HG03469 (cell line): ENCODE measurements around the gene ZNF207.
"Not testable (repeated sequence)": the region's sequence is repeated elsewhere in the genome, so short reads cannot be mapped to it uniquely, and the experiment has no call there.

Source experiments
- ATAC-seq: cut with Tn5 transposase; IDR thresholded peaks from one replicate; pipeline ENCODE4 v1.9.1; 2021; ENCODE audit warnings: mild to moderate bottlenecking, moderate library complexity, moderate number of reproducible peaks; ENCODE audit not compliant: unreplicated experiment

Gene ZNF207

DNA sequence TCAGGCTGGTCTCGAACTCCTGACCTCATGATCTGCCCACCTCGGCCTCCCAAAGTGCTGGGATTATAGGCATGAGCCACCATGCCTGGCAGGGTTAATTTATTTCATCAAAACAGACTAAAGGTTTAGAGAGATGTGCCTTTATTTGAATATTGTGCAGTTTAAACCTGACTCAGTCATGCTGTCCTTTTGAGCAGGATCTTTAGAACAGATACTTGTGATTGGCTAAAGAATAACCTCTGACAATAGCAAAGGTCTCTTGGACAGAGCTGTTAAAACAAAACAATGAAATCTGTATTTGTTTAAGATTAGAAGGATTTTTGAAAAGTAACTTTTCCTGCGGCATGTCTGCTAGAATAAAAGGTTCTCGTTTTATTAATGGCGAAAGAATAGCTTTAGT lies 36.0 kb downstream of the ZNF207 start:
- no peak for ATAC-seq

DNA sequence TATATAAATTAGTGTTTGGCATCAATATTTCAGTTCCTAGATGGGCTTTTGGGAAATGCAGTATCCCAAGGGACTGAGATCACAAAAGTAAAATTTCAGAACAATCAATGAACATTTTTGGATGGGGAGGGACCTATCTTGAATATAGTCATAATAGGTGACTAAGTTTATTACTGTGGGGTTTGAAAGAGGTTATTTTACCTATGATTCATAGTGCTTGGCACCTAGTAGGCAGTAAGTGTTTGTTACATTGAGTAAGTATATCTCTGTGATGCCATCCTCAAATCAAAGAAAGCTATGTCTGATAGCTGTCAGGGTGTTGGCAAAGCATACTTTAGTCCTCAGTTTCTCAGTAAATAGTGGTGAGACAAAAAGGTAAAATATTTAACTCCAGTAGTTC lies 36.9 kb downstream of the ZNF207 start:
- no peak for ATAC-seq

DNA sequence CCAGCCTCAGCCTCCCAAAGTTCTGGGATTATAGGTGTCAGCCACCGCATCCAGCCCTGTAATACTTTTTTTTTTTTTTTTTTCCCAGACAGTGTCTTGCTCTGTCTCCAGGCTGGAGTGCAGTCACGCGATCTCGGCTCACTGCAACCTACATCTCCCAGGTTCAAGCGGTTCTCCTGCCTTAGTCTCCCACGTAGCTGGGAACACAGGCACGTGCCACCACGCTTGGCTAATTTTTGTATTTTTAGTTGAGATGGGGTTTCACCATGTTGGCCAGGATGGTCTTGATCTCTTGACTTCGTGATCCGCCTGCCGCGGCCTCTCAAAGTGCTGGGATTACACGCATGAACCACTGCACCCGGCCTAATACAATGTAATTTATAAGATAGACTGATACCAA lies 38.2 kb downstream of the ZNF207 start:
- ATAC-seq, result not testable (repeated sequence)

DNA sequence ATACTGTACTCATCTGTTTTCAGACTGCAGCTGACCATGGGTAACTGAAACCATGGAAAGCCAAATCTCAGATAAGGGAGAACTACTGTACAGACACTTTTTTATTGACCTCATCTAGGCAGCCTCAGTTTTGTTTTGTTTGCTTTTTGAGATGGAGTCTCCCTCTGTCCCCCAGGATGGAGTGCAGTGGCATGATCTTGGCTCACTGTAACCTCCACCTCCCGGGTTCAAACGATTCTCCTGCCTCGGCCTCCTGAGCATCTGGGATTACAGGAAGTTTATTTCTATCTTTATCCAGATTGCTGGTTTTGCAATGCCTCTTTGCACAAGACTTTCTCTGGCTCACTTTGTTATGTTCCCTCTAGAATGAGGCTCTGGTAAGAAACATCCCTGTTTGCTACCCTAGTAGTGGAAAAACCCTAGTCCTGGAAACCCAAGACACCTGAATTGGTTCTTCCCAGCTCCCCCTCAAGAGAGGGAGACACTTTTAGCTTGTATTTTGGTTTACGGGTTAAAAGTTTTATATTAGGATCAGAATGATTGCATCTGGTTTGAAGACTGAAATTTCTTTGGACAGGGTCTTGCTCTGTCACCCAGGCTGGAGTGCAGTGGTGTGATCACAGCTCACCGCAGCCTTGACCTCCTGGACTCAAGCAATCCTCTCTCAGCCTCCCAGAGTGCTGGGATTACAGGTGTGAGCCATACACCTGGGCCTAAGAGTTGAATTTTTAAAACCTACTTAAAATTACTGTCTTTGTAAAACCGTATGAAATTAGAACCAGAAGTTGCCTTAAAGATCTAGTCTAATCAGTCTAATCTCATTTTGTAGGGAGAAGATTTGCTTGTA lies 38.9 kb downstream of the ZNF207 start:
- ATAC-seq, result no peak

DNA sequence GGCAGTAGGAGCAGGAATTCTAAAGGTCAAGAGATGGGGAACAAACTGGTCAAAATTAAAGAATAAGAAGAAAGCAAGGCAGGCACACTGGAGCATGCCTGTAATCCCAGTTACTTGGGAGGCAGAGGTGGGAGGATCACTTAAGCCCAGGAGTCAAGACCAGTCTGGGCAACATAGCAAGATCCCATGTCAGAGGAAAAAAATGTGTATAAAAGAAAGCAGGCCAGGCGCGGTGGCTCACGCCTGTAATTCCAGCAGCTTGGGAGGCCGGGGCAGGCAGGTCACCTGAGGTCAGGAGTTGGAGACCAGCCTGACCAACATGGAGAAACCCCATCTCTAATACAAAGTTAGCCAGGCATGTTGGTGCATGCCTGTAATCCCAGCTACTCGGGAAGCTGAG lies 43.9 kb downstream of the ZNF207 start:
- no peak for ATAC-seq

DNA sequence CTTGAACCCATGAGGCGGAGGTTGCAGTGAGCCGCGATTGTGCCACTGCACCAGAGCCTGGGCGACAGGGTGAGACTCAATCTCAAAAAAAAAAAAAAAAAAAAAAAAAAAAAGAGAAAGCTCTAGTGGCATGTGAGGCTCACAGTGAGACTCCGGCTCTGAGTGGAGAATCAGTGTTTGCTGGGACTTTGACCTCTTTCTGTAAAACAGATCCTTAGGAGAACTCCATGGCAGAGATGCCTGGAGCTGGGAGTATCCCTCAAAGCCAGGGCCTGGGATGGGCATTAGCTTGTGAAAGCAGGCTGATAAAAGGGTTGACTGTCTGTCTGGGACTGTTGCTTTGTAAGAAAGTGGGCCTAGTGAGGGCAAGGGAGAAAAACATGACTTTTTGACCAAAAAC lies 46.4 kb downstream of the ZNF207 start:
- no peak for ATAC-seq

DNA sequence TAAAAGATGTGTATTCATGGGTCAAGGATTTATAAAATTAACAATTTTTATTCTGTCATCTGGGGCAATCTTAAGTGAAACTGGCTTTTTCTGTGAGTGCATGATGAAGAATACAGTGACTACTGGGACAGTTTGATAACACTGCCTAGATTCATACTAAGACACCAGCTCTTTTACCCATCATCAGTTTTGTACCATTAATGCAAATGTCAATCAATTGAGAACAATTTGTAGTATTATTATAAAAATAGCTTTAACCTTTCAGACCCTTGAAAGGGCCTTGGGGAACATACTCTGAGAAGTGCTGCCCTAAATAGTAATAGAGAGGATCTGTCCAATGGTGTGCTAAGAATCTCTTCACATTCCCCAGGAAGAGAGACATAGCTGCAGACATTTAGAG lies 49.0 kb downstream of the ZNF207 start:
- ATAC-seq, result no peak

DNA sequence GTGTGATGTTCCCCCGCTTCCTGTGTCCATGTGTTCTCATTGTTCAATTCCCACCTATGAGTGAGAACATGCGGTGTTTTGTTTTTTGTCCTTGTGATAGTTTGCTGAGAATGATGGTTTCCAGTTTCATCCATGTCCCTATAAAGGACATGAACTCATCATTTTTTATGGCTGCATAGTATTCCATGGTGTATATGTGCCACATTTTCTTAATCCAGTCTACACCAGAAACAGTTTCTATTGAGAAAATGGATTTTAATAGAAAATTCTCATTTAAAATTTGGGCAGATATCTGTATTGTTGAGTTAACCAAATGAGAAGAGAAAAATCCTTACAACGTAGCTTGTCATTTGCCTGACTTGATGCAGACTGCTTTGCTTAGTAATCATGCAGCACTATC lies 60.1 kb downstream of the ZNF207 start:
- not testable (repeated sequence) for ATAC-seq

DNA sequence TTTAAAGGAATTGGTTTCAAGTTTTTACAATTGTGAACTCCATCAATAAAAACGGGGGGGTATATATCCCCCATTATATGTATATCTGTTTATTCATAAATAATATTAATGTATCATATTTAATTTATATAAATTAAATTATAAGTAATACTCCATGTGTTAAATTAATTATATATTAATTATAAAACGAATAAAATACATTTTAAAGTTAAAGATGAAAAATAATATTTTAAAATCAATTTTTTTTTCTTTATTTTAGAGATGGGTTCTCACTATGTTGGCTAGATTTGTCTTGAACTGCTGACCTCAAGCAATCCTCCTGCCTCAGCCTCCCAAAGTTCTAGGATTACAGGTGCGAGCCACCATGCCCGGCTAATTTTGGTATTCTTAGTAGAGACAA lies 76.9 kb downstream of the ZNF207 start:
- ATAC-seq, result no peak

DNA sequence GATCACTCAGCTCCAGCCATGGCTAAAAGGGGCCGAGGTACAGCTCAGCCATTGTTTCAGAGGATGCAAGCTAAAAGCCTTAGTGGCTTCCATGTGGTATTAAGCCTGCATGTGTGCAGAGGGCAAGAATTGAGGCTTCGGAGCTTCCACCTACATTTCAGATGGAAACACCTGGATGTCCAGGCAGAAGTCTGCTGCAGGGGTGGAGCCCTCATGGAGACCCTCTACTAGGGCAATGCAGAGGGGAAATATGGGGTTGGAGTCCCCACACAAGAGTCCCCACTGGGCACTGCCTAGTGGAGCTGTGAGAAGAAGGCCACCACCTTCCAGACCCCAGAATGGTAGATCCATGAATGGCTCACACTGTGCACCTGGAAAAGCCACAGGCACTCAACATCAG lies 79.6 kb downstream of the ZNF207 start:
- ATAC-seq, result no peak
